GM21737 (cell line): Measurements from ENCODE around the gene NUDT9.
"Not testable (repeated sequence)": the region's sequence is repeated elsewhere in the genome, so short reads cannot be mapped to it uniquely, and the experiment has no call there.

Source experiments
- ATAC-seq: cut with Tn5 transposase; IDR thresholded peaks from one replicate; pipeline ENCODE4 v1.9.1; 2021; ENCODE audit warnings: mild to moderate bottlenecking, moderate library complexity; ENCODE audit not compliant: unreplicated experiment

NUDT9 gene

DNA sequence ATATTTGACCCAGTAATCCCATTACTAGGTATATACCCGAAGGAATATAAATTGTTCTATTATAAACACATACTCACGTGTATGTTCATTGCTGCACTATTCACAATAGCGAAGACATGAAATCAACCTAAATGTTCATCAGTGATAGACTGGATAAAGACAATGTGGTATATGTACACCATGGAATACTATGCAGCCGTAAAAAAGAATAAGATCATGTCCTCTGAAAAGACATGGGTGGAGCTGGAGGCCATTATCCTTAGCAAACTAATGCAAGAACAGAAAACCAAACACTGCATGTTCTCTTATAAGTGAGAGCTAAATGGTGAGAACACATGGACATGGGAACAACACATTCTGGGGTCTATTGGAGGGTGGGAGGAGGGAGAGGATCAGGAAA, 36.5 kb downstream of the NUDT9 start:
- ATAC-seq, result no peak

- no peak for ATAC-seq
Observed at GRCh38 chr4:87461281-87461700, 38.9 kb downstream of the NUDT9 start.

GRCh38 chr4:87462102-87462501, 39.7 kb downstream of the NUDT9 start:
- ATAC-seq, result no peak

- no peak for ATAC-seq
Observed at GRCh38 chr4:87465739-87466366, 43.5 kb downstream of the NUDT9 start.

DNA sequence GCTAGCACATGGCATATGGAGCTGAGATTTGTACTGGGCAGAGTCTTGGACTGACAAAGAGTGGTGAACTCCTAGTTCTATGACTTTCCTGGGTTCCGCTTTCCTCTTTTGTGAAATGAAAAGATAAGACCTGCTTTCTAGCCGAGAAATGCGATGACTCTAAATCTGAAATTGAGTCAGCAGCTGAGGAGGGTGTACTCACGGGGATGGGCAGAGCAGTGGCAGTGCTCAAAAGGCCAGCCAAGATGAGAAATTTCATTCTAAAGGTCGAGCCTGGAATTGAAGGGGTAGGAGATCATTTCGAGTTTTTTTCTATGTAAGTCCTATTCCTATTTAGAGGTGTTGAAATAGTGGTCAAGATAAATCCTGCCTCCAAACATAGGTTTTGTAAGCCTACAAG, 47.0 kb downstream of the NUDT9 start:
- ATAC-seq, result no peak

DNA sequence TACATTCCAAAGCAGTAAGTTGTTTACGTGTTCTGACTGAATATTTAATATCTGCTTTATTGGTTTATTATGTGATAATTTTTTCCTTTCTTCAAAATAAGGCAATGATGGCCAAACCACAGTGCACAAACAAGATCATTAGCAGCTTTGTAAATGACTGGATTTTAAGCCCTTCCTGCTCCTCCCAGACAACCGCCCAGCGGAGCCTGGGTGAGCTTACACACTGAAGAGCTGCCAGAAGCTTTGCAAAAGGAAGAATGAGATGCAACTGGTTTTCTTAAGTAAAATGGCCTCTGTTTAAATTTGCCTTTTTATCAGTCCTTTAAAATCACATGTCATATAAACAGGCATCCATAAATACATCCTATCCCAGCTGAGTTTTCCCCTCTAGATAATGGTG, 54.6 kb downstream of the NUDT9 start:
- ATAC-seq, result no peak

GRCh38 chr4:87478732-87479250, 56.4 kb downstream of the NUDT9 start:
- ATAC-seq, result no peak

- ATAC-seq, result no peak
Observed at GRCh38 chr4:87481377-87481776, 59.0 kb downstream of the NUDT9 start.

DNA sequence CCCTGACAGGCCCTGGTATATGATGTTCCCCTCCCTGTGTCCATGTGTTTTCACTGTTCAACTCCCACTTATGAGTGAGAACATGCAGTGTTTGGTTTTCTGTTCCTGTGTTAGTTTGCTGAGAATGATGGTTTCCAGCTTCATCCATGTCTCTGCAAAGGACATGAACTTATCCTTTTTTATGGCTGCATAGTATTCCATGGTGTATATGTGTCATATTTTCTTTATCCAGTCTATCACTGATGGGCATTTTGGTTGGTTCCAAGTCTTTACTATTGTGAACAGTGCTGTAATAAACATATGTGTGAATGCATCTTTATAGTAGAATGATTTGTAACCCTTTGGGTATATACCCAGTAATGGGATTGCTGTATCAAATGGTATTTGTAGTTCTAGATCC, 60.9 kb downstream of the NUDT9 start:
- ATAC-seq, result not testable (repeated sequence)

DNA sequence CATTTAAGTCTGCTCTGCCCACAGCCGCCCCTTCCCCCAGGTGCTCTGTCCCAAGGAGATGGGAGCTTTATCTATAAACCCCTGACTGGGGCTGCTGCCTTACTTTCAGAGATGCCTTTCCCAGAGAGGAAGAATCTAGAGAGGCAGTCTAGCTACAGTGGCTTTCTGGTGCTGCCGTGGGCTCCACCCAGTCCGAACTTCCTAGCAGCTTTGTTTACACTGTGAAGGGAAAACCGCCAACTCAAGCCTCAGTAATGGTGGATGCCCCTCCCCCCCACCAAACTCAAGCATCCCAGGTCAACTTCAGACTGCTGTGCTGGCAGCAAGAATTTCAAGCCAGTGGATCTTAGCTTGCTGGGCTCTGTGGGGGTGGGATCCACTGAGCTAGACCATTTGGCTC, 66.3 kb downstream of the NUDT9 start:
- not testable (repeated sequence) for ATAC-seq

DNA sequence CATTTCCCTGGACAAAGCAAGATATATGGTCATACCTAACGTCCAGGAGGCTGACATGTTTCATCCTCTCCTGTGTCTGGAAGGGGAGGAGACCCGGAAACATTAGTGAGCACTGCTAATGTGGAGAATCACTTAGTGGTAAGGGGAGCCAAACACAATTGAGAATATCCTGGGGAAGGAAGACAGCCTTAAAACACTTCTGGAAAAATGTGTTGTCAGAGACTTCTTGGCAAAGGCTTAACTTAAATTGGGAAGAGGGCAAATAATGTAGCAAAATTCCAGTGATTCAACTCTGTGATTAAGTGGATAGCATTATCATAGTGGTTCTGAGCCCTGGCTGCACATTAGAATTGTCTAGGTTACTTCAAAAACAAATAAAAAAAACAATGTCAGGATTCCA, 67.3 kb downstream of the NUDT9 start:
- ATAC-seq, result no peak

GRCh38 chr4:87490664-87491369, 68.4 kb downstream of the NUDT9 start:
- no peak for ATAC-seq

GRCh38 chr4:87491436-87491835, 69.1 kb downstream of the NUDT9 start:
- ATAC-seq, result no peak

DNA sequence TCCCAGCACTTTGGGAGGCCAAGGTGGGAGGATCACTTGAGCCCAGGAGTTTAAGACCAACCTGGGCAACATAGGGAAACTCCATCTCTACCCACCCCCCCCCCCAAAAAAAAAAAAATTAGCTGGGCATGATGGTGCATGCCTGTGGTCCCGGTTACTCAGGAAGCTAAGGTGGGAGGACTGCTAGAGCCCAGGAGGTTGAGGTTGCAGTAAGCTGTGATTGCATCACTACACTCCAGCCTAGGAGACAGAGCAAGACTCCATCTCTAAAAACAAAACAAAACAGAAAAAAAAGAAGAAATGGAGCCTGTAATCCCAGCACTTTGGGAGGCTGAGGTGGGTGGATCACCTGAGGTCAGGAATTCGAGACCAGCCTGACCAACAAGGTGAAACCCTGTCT, 69.5 kb downstream of the NUDT9 start:
- ATAC-seq, result not testable (repeated sequence)

DNA sequence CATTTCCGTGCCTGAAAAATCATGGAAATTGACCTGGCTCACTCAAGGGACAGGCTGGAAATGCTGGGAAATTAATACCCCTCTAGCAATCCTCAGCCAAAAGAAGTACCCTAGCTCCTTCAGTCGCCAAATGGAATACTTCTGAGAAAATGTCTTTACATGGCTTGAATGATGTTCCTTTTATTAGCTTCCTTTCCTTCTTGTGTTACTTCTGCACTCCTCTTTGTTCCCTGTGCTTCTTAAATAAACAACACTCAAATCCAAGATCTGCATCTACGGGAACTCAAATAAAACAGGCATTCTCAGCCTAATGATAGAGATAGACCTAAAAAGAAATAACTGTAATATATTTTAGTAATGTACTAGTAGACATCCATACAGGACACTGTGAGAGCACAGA, 70.7 kb downstream of the NUDT9 start:
- no peak for ATAC-seq

DNA sequence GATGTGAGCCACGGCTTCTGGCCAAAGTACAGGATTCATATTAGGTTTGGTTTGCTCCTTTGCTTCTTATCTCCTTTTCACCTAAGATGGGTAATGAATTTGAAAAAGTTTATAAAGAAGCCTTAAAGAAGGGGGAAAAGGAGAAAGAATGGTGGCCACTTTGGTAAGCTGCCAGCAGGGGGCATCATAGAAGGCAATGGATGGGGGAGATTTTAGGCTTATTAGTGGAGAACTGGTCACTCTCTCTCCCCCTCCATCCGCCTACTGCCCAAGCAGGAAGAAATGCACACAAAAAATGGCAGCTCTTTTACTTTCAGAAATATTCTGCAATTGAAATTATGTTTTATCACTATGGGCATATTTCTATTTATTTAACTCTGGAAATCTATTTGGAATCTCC, 74.8 kb downstream of the NUDT9 start:
- ATAC-seq, result no peak

- no peak for ATAC-seq
Observed at GRCh38 chr4:87497578-87497977, 75.2 kb downstream of the NUDT9 start.

GRCh38 chr4:87498446-87498900, 76.1 kb downstream of the NUDT9 start:
- ATAC-seq, result peak; percentile 63

- peak; percentile 79 for ATAC-seq
Observed at GRCh38 chr4:87499403-87500091, 77.2 kb downstream of the NUDT9 start.

GRCh38 chr4:87500092-87500462, 77.7 kb downstream of the NUDT9 start:
- ATAC-seq, result peak; percentile 46

- no peak for ATAC-seq
Observed at GRCh38 chr4:87502580-87503238, 80.3 kb downstream of the NUDT9 start.
